ENCODE measurements around the gene PADI1.
A peak's percentile ranks its signal among the peaks of the same experiment; 100 is the strongest.

PADI1 gene

DNA sequence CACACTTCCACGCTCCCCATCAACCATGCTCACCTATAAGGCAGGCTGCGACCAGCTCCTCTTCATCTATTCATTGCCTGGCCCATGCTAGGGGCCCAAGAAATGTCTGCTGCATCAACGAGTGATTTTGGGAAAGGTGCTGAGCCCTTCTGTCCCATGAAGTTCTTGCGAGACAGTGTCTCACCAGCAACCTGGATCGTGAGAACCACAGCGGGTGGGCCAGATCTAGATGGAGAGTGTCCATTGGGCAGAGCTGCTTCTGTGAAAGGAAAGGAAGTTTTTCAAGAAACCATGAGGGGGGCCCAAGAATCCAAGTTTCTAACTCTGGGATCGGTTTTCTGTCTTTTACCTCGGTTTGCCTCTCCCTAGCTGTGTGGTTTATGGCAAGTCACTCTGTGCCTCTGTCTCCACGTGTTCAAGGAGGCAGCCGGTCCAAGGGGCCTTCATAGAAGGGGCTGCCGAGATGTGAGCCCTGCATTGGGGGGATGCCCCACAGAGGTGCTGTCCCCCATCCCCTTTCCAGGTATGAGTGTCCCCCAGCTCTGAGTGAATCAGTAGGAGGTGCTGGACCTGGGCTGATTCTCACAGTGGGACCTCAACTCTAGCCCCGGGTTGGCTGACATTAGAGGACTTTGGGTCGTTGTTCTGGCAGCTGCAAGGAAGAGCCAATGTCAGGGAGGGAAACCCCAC lies 8.3 kb upstream of the PADI1 start:
- no peak for DNase-seq (ENCODE audit: low spot score)

DNA sequence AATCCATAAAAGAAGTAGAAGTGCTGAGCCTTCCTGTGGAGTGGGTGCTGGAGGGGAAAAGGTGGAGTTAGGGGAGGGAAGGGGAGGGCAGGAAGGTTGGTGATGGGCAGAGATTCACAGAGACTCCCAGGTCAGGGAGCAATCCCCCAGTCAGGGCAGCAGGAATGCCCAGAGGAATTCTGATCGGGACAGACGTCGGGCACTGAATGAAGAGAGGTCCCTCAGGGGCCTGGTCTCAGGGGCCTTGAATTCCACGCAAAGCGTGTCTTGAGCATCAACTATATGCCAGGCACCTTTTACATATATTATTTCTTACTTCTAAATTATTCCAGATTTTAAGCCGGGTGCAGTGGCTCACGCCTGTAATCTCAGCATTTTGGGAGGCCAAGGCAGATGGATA lies 7.2 kb upstream of the PADI1 start:
- no peak for DNase-seq (ENCODE audit: low spot score)

DNA sequence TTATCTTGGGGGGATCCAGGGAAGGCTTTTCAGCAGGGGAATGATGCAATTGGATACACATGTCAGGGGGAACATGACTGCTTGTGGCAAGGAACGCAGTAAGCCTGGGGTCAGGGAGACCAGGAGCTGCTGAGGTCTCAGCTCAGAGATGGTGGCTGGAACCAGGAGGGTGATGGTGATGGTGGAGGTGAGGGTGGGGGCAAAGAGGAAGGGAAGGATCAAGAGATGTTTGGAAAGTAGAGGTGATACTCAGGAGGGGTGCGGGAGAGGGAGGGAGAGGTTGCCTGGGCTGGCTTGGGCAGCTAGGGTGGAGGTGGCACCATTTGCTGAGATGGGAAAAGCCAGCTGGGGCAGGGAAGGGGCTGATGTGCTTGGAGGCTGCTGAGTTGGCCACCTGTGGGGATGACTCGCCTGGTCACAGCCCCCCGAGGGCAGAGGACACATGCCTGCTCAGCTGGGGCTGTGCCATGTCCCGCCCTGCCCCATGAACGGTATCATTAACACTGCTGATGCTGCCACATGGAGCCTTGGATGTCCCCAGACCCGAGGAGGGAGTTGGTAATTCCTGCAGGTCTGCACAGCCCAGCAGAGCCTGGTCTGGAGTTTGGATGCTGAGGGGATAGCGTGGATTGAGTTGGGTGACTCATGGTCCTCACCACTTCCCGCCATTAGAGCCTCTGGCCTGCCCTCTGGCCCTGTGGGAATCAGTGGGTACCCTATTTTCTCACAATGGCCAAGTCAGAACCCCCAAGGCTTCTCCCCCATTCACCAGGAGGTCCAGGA lies 6.3 kb upstream of the PADI1 start:
- no peak for DNase-seq (ENCODE audit: low spot score)

DNA sequence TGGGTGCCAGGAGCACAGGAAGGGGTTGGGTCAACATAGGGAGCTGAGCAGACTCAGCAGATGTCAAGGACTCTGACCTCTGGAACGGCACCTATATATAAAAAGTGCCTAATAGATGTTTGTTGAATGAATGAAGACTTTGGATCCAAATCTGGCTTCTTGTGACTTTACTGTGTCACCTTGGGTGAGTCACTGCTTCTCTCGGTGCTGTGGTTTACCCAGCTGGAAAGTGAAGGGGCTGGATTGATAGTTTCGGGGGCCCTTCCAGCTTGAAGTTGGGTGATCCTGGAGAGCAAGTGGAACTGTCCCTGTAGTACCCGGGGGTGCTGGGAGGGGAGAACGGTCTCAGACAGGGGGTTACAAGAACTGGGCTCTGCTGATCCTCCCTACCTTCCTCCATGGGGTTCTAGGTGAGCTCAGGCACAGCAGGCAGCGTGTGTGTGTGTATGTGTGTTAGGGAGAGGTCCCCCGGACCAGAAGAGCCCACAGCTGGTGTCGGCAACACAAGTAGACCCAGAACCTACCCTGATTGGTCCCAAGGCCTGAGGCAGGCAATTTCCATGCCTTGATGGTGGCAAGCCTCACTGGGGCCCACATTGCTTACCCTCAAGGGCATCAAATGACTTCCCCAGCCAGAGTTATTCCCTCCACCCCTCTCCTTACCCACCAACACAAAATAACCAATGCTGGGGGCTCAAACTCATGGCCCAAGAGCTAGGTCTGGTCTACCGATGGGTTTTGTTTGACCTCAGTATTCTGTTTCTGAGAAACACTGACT lies 5.5 kb upstream of the PADI1 start:
- DNase-seq (ENCODE audit: low spot score): no peak

DNA sequence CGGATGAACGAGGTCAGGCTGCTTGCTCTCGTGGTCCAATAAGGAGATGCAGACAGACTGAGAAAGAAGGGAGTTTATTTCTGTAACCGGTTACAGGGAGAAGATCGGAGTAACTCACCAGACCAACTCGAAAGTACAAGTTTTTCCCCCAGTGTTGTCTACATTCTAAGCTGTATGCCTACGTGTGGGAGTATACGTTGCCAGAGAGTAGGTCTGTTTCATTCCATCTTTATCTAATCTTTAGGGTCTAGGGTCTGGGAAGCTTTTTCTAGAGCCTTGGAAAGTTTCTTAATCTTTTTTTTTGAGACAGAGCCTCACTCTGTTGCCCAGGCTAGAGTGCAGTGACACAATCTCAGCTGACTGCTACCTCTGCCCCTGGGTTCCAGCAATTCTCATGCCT lies 4.7 kb upstream of the PADI1 start:
- no peak for DNase-seq (ENCODE audit: low spot score)

DNA sequence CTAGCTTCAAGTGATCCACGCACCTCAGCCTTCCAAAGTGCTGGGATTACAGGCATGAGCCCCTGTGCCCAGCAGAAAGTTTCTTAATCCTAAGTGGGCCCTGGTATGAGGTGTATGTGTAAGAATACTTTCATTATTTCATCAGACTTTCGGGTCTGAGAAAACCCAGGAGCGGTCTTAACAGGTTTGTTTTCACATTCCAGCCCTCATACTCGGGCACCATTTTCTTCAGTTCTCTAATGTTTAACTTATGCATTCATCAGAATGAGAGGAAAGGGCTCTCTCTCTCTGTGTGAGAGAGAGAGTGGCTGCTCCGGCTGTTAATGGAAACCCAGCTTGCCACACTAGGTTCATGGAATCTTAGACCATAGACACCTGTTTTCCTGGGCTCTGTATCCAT lies 4.2 kb upstream of the PADI1 start:
- no peak for DNase-seq (ENCODE audit: low spot score)

DNA sequence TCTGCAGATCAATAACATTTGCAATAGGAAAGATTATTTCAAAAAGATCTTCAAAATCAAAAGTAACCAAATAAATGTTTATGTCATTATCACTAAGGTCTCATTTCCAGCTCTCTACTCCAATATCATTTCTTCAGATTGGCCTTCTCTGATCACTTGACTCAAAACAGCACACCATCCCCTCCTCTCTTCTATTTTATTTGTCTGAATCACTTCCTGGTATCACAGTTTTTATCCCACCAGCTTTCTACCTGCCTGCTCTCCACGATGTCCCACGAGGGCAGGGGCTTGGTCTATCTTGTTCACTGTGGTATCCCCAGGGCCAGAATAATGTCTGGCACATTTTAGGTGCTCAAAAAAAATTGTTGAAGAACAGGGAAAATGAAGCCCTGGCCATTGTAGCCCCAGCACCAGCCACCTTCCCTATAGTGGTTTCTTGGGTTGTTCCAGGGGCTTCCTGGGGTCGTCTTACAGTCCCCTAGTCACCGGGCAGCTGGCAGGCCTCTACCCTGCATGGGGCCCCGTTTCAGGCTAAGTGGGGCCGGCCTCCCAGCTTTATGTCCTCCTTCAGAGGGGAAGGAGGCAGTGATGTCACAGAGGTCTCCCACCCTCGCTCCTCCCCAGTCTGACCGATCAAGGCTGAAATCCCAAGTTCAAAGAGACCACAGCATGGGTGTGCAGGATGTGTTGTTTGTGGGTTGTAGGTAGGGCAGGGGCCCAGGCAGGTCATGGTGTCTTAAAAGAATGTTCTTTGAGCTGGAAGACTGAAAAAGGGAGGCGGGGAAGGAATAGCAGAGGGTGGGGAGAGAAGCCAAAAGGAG lies 3.5 kb upstream of the PADI1 start:
- peak; percentile 11 for DNase-seq (ENCODE audit: low spot score)

DNA sequence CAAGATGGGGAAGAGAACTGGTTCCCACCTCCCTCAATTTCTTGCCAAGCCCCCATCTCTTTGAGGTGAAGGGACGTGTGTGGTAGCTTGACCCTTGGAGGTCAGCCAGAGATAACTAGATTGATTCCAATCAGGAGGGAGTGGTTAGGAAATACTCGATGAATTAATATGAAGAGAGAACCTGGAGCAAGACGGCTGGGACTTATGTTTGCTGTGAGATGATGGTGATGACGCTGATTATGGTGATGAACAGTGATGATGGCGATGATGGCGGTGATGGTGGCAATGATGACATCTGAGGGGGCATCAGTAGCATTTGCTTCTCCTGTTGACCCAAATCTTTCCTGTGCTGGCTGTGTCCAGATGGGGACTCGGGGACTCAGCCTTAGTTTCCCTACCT lies 724 bp downstream of the PADI1 start:
- no peak for DNase-seq (ENCODE audit: low spot score)

DNA sequence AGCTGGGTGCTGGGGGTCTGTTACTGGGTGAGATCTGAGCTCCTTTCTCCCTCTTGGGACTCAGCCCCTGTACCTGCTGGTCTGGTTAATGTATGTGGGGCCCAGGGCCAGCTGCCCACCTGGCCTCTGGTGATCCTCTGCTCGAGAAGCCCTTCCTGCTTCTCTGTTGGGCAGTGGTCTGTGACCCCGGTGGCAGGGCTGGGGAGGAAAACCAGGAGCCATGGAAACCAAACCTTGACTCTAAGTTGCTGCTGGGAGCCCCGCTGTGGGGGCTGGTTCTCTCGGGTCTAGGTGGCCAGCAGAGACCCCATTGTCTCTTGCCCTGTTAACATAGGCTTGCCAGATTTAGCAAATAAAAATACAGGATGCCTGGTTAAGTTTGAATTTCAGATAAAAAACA lies 1.3 kb downstream of the PADI1 start:
- DNase-seq (ENCODE audit: low spot score): no peak

DNA sequence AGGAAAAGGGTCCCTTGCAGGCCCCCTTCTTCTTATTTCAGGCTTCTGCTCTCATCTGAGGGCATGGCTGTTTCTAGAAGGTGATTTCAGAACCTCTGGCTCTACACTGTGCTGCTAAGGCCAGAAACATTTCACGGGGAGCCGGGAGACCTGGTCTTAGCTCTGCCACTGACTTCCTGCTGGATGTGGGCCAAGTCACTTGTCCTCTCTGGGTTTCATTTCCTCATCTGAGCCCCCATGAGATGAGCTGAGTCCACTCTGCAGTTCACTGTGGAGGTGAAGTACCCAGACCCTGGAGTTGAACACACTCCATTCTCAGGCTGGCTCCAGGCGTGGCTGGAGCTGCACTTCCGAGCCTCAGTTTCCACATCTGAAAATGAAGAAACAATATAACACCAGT lies 2.1 kb downstream of the PADI1 start:
- DNase-seq (ENCODE audit: low spot score): no peak

DNA sequence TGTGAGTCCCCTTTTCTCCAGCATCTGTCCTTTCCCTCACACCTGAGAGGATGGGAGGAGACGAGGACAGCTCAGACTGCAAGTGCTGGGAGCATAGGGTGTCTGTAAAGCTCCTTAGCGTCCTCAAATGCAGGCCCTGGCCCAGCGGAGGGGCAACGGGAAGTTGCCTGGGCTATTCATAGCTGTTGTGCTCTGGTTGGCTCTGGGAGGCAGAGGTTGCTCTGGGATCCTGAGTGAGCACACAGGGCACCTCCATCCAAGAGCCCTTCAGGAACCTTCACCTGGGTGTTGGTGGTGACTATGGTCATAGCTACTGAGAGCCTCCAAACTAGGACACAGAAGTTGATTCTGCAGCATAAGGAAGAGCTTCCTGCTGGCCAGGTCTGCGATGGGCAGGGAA lies 2.6 kb downstream of the PADI1 start:
- no peak for DNase-seq (ENCODE audit: low spot score)

DNA sequence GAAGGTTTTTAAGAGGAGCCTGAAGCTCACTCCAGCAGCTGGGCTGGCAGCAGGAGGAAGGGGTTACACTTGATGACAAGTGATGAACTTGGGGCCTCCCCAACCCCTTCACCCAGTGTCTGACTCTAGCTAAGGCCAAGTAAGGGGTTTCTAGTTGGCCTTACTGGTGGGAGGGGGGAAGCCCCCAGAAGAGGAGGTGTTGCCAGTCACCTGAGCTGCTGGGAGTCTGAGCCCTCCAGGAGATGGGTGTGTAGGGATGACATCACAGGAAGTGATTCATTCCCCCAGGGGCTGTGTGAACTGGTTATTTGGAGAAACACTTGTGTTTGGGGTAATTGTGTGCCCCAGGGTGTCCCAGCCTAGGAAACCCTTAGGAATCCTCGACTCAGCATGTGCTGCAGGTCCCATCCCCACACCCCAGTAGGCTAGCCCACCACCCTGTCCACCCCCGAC lies 3.1 kb downstream of the PADI1 start:
- peak; percentile 60 for DNase-seq (ENCODE audit: low spot score)

DNA sequence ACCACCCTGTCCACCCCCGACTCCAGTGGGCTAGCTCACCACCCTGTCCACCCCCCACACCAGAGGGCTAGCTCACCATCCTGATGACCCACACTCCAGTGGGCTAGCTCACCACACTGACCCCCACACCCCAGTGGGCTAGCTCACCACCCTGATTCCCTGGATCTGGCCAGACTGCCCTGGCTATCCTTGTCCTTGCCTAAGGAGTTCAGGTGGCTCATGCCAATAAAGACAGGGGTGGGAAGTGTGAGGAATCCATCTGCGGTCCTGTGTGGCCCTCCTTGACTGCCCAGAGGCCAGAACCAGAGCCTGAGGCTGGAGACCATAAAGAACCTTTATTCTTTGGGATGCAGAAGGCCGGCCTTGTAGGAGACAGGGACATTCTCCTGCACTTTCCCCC lies 3.6 kb downstream of the PADI1 start:
- DNase-seq (ENCODE audit: low spot score): no peak

DNA sequence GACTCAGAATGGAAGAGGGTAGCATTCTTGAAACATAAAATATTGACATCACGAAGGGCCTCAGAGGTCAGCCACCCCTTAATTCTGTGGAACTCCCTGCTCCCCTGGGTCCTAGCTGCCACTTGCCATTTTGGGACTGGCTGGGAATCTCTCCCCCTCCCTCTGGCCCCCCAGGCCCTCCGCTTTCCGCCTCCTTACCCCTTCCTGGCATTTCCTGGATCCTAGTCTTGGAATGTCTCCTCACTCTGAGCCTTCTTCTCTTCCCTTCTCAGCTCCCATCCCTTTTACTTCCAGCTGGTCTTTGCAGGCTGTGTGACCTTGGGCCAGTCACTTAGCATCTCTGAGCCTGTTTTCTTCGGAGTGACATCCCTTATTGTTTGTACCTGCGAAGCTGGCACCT lies 4.5 kb downstream of the PADI1 start:
- no peak for DNase-seq (ENCODE audit: low spot score)

DNA sequence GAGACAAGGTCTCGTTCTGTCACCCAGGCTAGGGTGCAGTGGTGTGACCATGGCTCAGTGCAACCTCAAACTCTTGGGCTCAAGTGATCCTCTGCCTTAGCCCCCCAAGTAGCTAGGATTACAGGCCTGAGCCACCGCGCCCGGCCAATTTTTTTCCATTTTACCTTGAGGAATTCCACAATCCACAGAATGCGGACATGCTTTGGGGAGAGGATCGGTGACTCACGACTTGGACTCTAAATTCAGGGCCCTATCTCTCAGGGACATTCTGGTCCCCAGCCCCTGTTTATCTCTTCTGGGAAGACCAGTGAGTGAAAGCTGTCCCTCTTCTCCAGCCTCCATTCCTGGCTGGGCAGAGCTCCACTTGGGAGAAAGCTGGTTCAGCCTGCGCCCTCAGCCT lies 5.2 kb downstream of the PADI1 start:
- DNase-seq (ENCODE audit: low spot score): no peak

DNA sequence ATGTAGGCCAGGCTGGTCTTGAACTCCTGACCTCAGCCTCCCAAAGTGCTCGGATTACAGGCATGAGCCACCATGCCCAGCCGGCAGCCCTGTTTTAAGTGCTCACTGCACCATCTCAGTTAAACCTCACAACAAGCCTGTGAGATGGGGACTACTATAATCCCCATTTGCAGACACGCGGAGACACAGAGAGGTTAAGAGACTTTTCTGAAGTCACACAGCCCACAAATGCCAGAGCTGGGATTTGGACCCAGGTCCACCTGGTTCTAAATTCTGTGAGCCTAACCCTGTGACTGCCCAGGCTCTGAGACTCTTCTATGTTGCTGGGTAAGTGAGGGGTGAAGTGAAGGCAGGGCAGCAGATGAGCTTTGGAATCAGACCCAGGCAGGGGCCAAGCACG lies 6.4 kb downstream of the PADI1 start:
- DNase-seq (ENCODE audit: low spot score): no peak

DNA sequence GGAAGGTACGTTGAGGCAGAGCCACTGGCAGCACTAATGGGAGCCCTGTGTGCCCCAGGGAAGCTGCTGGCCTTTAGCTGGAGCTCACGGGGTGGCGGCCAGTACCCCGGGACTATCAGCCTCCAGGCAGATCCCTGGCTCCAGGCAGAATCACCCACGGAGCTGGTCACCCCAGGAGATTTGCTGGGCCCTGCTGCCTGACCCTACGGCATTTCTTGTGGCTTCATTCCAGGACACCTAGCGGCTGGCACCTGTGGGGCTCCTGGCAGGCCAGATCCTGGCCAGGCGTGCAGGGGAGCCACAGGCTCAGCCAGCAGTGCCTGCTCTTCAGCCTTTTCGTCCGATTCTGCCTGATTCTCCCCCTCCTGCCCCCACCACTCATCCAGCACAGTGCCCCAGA lies 7.1 kb downstream of the PADI1 start:
- DNase-seq (ENCODE audit: low spot score): no peak

DNA sequence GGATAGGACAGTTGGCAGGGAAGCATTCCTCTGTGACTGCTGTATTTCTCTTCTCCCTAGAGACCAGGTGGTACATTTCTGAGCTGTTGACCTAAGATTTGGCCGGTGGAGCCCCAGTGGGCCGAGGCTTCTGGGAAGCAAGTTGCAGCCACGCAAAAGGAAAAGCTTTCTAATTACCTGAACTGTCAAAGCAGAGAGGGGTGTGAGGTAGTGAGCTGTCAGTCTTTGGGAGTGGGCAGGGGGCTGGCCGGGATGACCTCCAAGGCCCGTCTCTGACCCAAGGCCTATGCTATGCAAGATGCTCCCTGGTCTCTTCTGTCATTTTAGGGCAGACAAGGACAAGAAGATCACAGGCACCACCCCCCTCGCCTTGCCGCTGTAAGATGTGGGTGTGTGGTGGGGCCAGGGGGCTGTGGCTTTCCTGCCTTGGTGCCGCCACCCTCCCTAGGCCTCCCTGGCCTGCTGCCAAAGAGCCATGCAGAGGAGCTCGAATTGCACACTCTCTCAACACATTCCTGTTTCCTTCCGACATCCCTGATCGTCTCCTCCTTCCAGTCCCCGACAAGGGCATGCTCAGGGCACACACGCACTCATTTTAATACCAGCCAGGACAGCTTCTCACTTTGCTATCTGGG lies 7.7 kb downstream of the PADI1 start:
- no peak for DNase-seq (ENCODE audit: low spot score)

DNA sequence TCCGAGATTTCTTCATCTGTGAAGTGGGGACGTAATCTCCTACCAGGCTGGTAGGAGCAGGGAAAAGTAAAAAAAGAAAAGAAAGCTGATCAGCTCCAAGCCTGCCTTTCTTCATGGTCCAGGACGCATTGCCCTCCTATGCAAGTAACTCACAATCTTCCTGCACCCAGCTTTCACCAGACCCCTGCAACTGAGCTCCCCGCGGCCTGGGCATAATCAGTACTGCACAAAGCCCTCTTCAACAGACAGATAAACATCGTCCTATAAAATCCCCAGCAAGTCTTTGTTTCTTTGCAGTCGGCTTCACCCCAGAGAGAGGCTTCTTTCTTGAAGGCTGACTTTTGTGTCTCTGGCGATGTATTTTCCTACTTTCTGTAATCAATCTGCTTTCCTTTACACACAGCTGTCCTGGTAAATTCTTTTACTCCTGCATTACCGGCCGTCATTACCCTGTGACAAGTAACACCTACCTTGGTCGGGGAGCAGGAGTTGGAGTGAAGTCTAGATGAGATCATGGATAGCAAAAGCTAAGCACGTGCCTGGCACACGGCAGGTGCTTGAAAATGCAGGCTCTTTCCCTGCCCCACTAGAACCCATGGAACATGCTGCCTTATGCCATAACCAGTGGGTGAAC lies 8.3 kb downstream of the PADI1 start:
- DNase-seq (ENCODE audit: low spot score): no peak

DNA sequence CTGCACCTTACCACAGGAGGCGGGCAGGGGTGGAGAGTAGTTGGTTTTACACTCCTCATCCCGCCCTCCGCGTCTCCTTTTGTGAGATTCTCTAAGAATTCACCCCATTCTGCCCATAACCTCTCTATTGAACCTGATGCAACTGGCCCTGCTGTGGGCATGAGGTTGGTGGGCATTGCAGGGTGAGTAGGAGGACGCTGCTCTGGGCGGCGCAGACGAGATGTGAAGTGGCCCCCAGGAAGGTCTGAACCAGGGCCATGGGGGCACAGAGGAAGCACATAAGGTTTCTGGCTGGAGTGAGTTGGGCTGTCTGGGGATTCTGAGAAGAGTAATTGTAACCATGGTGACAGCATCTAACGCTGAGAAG lies 8.8 kb downstream of the PADI1 start:
- no peak for DNase-seq (ENCODE audit: low spot score)

DNA sequence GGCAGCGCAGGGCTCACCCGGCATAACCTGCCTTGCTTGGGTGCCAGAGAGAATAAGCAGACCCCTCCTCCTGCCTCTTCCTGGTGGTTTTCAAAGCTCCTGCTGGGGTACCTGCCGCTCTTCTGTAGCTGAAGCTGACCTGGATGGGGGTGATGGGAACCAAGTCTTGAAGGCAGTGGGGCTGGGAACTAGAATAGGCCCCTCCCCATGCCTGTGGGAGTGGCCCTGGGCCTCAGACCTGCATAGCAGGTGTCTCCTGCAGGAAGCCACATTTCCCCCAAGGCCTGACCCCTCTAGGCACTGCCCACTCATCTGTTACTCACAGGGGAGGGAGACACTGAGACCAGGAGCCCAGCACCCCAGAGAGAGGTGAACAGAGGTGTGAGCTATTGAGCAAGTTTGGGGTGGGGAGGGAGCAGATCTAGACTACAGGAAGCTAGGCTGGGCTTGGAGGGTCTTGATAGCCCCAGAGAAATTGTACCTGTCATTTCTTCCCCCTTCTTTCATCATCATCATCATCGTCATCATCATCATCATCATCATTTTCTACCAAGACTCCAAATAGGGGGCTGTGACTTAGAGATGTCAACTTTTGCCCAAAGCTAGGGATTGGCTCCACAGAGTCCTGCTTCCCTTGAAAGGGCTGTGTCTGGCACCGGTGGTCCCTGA lies 10.1 kb downstream of the PADI1 start:
- no peak for DNase-seq (ENCODE audit: low spot score)

Data from activated CD4-positive, alpha-beta T cell treated with anti-CD3 and anti-CD28 coated beads, Interleukin-2, Interleukin-4, amounts not matched to agents 100 ng/mL and 50 ng/mL, durations not matched to agents 16 hours and 8 hours (primary cell).